Esophagus squamous epithelium (tissue), 5 donors: ENCODE measurements around the gene MAPK7. TPM values are rescaled to one million over a fixed set of nuclear protein-coding genes. Genes with fewer than 3 reads are reported as not detected.
A peak's percentile ranks its signal among the peaks of the same experiment; 100 is the strongest.

Source experiments
- DNase-seq: peaks from one replicate; lab custom pipeline; 2025; lab: John Stamatoyannopoulos, UW
- H3K27ac ChIP-seq, 4 donors: fragments of 200-600 bp; sonication (generic); one replicate each; pipeline ENCODE4 v1.5.1; 2016 to 2019; ENCODE audit warnings: mild to moderate bottlenecking in 1 of 4
- H3K27me3 ChIP-seq, 4 donors: fragments of 200-600 bp; sonication (generic); 1 replicate in 3 of 4; 2 replicates in 1 of 4; pipeline versions ENCODE4 v1.5.1 to v1.6.0; 2017 to 2021; ENCODE audit warnings: antibody characterized with exemption in 1 of 4
- H3K36me3 ChIP-seq, 3 donors: fragments of 200-600 bp; sonication (generic); one replicate each; pipeline ENCODE4 v1.5.1; 2016 to 2019
- H3K4me1 ChIP-seq, 3 donors: fragments of 200-600 bp; sonication (generic); one replicate each; pipeline ENCODE4 v1.5.1; 2017 to 2019
- H3K4me3 ChIP-seq, 4 donors: fragments of 200-600 bp; sonication (generic); 1 replicate in 3 of 4; 2 replicates in 1 of 4; pipeline ENCODE4 v1.5.1; 2016 to 2019; ENCODE audit warnings: mild to moderate bottlenecking in 2 of 4, moderate library complexity in 1 of 4
- H3K9me3 ChIP-seq, 3 donors: fragments of 200-600 bp; sonication (generic); one replicate each; pipeline ENCODE4 v1.5.1; 2016 to 2019
- POLR2A ChIP-seq, 4 donors: fragments of 450-650 bp; IDR thresholded peaks; one replicate each; pipeline ENCODE4 v1.6.1; 2017; ENCODE audit warnings: antibody characterized with exemption in 4 of 4, mild to moderate bottlenecking in 4 of 4, moderate library complexity in 3 of 4
- WGBS, 2 donors: methylation state at CpG; one replicate each; pipeline ENCODE4 v1.1.5; 2018; 5-methylcytosine and 5-hydroxymethylcytosine counted together
- intact Hi-C: fragments of 100-400 bp; cut with DNase I; formaldehyde crosslinking; loops from one replicate; pipeline ENCODE4 v1.15.0; 2022
- total RNA-seq, 4 donors: library from RNA; depleted of rRNA; stranded (reverse); fragments of >200 nt; gene quantifications; one replicate each; pipeline ENCODE4 v1.1.0, GENCODE V29; 2016
- TF ChIP-seq, protein P1 (sequence below), 6 experiments: fragments of 450-650 bp in 4 of 6; fragments of 200-600 bp in 2 of 6; sonication (generic) in 2 of 6; IDR thresholded peaks; one replicate each; pipeline ENCODE4 v1.5.1; 2016 to 2019; ENCODE audit warnings: antibody characterized with exemption in 6 of 6, mild to moderate bottlenecking in 4 of 6, moderate library complexity in 4 of 6
- donor health status: DM: yes; HTN: yes; CAD: no.

MAPK7 gene
- total RNA-seq, 4 donors from 2014 or later, result 22.6 to 39.7 (median 28.1) TPM

DNA sequence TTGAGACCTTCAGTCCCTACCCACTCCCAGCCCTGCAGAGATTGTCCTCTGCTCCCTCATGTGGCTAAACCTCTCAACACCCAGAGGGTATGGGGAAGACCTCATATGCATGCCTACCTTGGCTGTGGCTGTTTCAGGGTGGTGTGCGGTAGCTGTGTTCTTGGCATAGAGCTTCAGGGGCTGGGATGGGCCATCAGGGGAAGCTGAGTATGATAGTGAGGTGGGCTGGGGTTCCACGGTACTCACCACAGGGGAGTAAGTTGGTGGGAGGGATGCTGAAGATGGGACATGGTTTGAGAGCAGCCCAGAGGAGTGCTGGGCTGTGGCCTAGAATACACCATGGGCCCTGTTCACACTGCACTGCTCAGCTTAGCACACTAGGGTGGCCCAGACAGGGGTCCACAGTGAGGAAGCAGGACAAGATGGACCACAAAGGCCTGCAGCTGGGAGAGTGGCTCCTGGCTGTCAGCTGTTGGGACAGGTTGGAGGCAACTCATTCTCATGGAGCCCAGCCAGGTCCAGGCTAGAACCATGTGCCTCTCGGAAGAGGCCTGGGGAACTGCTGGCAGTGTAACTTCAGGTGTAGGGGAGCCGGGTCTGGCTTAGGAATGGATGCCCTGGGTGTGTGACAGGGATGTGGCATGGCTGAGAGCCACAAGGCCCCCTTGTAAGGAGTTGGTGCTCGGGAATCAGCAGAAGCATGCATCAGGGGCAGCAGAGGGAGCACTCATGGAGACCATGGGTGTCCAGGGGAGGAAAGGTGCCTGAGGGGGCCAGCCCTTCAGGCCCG, 5.6 kb downstream of the MAPK7 start:
- Histone ChIP-seq H3K27me3 (no peaks in the 10 kb centered on the region), H3K4me3 (no peak overlapping the region), H3K36me3 (peaks cover 26 to 55% (median 30%) of the 10 kb centered on the region in 3 donors), H3K9me3 (no peaks in the 10 kb centered on the region), H3K4me1 (peaks cover 69 to 100% (median 70%) of the 10 kb centered on the region in 3 donors), H3K27ac (peak overlapping the region; percentile 82 to 97 (median 93))
- TF ChIP-seq, protein P1, sequence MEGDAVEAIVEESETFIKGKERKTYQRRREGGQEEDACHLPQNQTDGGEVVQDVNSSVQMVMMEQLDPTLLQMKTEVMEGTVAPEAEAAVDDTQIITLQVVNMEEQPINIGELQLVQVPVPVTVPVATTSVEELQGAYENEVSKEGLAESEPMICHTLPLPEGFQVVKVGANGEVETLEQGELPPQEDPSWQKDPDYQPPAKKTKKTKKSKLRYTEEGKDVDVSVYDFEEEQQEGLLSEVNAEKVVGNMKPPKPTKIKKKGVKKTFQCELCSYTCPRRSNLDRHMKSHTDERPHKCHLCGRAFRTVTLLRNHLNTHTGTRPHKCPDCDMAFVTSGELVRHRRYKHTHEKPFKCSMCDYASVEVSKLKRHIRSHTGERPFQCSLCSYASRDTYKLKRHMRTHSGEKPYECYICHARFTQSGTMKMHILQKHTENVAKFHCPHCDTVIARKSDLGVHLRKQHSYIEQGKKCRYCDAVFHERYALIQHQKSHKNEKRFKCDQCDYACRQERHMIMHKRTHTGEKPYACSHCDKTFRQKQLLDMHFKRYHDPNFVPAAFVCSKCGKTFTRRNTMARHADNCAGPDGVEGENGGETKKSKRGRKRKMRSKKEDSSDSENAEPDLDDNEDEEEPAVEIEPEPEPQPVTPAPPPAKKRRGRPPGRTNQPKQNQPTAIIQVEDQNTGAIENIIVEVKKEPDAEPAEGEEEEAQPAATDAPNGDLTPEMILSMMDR (IDR thresholded peaks at IDR 0.05), result no peak
- TF ChIP-seq POLR2A (IDR thresholded peaks at IDR 0.05), result no peak
- DNase-seq, result no peak
- intact Hi-C loops, result no loop called here
- 69 to 75% methylated on average over 5 of the region's 6 CpGs for WGBS, 2 donors

DNA sequence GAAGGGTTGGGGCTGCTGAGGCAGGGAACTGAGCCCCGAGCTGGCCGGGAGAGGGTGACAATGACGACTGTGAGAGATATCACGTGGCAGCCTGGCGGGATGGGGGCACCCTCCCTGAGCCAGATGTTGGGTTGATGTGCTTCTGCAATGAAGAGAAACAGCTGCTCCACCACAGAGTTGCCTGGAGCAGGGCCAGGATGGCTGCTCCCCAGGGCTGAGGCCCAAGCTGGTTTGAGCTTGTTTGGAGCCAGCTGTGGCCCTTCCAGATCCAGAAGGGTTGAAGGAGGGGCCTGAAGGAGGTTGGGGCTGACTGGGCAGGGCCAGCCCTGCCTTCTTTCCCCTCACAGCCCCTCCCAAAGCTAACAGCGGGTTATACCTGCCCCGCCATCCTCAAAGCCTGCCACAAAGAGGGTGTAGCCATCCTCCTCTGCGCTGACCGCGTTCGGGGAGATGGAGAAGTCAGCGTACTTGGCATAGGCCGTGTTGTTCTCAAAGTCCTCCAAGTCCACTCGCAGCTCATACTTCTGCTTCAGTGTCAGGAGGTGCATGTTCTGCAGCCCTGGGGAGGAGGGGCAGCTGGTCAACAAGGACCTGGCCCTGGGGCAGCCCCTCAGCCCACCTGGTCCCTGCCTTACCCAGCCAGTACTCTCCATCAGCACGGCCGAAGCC, 6.6 kb downstream of the MAPK7 start:
- peaks cover 64 to 99% (median 65%) of the 10 kb centered on the region in 3 donors for H3K4me1 ChIP-seq
- peak overlapping the region; percentile 82 to 97 (median 93) for H3K27ac ChIP-seq
- peak in 3 of 4 donors; percentile 56 to 61 (median 60) for TF ChIP-seq POLR2A (IDR thresholded peaks at IDR 0.05)
- TF ChIP-seq, protein P1 (IDR thresholded peaks at IDR 0.05), result no peak
- intact Hi-C loops, result no loop called here
- no peaks in the 10 kb centered on the region for H3K9me3 ChIP-seq
- H3K27me3 ChIP-seq, result no peaks in the 10 kb centered on the region
- 9 to 24% methylated on average over 5 to 16 of the region's 16 CpGs for WGBS, 2 donors
- H3K4me3 ChIP-seq, result peak overlapping the region in 3 of 4 donors; percentile 22 to 55 (median 36)
- H3K36me3 ChIP-seq, result peaks cover 26 to 47% (median 30%) of the 10 kb centered on the region in 3 donors
- no peak for DNase-seq

DNA sequence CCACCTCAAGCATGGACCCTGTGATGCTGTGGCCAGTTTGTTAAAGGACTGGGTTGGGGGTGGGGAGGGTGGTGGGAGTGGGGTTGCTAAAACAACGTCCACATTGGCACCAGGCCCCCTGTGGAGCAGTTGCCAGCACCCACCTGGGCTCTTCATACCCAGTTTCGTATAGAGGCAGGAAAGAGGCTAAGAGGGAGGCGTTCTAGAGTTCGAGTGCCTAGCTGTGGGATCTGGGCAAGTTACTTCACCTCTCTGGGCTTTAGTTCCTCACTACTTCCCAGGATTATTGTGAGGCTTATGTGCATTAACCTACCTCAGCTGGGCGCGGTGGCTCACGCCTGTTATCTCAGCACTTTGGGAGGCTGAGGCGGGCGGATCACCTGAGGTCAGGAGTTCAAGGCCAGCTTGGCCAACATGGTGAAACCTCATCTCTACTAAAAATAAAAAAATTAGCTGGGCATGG, 7.3 kb downstream of the MAPK7 start:
- H3K4me3 ChIP-seq, result peak overlapping the region in 3 of 4 donors; percentile 22 to 55 (median 36)
- peaks cover 19 to 40% (median 28%) of the 10 kb centered on the region in 3 donors for H3K36me3 ChIP-seq
- peaks cover 66 to 99% (median 72%) of the 10 kb centered on the region in 3 donors for H3K4me1 ChIP-seq
- H3K27me3 ChIP-seq, result no peaks in the 10 kb centered on the region
- 44 to 53% methylated on average over 6 to 9 of the region's 9 CpGs for WGBS, 2 donors
- DNase-seq, result no peak
- intact Hi-C loops, result no loop called here
- TF ChIP-seq POLR2A (IDR thresholded peaks at IDR 0.05), result no peak
- TF ChIP-seq, protein P1 (IDR thresholded peaks at IDR 0.05), result no peak
- no peaks in the 10 kb centered on the region for H3K9me3 ChIP-seq
- H3K27ac ChIP-seq, result peak overlapping the region; percentile 82 to 97 (median 93)

DNA sequence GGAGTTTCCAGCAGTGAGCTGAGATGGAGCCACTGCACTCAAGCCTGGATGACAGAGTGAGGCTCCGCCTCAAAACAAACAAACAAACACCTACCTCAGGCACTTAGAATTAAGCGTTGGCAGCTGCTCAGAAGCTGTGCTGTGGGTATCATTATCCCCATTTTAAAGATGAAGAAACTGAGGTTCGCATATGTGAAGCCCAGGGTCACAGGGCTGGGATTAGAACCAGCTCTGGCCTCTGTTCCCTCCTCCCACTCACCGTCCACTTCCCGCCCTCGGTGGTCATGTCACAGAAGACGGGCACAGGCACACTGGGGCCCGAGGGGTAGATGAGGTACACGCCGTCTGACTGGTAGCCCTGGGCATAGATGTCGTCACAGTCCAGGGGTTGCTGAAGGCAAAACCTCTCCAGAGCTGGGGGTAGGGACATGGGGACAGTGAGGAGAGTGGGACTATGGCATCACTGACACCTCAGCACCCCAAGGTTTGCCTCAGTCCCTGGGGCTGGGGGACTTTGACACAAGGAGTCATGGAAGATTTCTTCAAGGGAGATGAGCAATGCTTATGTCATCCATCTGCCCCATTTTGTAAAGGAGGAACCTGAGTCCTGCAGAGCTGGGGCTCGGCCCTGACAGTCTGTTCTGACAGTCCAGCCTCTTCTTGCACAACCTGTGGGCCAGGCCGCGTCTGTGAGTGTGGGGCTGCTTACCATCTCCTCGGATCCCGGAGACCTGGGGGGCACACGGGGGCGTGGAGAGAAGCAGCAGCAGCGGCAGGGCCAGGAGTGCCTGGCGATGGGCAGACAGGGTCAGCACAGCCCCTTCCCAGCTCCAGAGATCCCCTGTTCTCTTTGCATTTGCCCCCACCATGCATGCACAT, 8.0 kb downstream of the MAPK7 start:
- peaks cover 12 to 33% (median 20%) of the 10 kb centered on the region in 3 donors for H3K36me3 ChIP-seq
- peak in 1 of 4 donors; percentile 34 for TF ChIP-seq POLR2A (IDR thresholded peaks at IDR 0.05)
- TF ChIP-seq, protein P1 (IDR thresholded peaks at IDR 0.05), result no peak
- peak overlapping the region in 3 of 4 donors; percentile 22 to 55 (median 36) for H3K4me3 ChIP-seq
- intact Hi-C loops, result no loop called here
- peaks cover 66 to 94% (median 73%) of the 10 kb centered on the region in 3 donors for H3K4me1 ChIP-seq
- H3K9me3 ChIP-seq, result no peaks in the 10 kb centered on the region
- peak overlapping the region; percentile 82 to 97 (median 93) for H3K27ac ChIP-seq
- DNase-seq, result no peak
- H3K27me3 ChIP-seq, result no peaks in the 10 kb centered on the region
- 23 to 45% methylated on average over 9 to 11 of the region's 20 CpGs for WGBS, 2 donors
